NAMALWA (cell line): ENCODE results near the gene PDE4D.

Experiments used
- DNase-seq: peaks from one replicate; pipeline ENCODE4 v3.0.0-alpha.2; 2015; ENCODE audit warnings: low spot score

PDE4D gene

GRCh38 chr5:58925627-58926540 lies 967.6 kb downstream of the PDE4D start:
- no peak for DNase-seq

- DNase-seq, result no peak
Measured at GRCh38 chr5:58924306-58924705, 969.2 kb downstream of the PDE4D start.

- DNase-seq, result no peak
Measured at GRCh38 chr5:58923355-58923754, 970.2 kb downstream of the PDE4D start.

GRCh38 chr5:58922461-58923171 lies 970.9 kb downstream of the PDE4D start:
- DNase-seq, result no peak

GRCh38 chr5:58921159-58921558 lies 972.4 kb downstream of the PDE4D start:
- no peak for DNase-seq

DNA sequence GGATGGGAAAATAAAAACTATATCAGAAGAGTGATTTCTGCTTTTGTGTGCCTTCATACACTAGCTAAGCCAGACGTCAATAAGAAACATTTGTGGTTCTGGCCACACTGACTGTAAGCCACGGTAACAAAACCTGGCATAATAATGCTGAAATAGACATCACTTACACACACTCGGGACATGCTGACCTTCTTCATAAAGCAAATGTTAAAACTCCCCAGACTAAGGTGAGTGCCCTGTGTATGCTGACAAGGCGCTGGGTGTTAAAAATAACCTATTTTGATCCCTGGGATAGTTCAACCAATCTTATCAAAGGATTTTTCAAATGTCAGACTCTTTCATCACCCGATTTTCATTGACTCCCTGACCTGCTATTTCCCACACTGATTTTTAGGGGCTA lies 973.7 kb downstream of the PDE4D start:
- no peak for DNase-seq
